RWPE2 (cell line): Measurements from ENCODE around the gene AIPL1.

Experiments
- ATAC-seq: fragments of 200-7000 bp; cut with Tn5 transposase; 3 replicates; pipeline ENCODE4 v1.9.1; 2021; ENCODE audit warnings: low read depth
- DNase-seq: peaks from one replicate; pipeline ENCODE4 v3.0.0-alpha.2; 2020; ENCODE audit warnings: low spot score
- H3K27ac ChIP-seq: fragments of 450-650 bp; 2 replicates; pipeline ENCODE4 v1.5.1; 2017; ENCODE audit warnings: mild to moderate bottlenecking; ENCODE audit not compliant: poor library complexity, severe bottlenecking
- H3K27me3 ChIP-seq: fragments of 250-450 bp; sonication (Bioruptor Pico); 2 replicates; pipeline ENCODE4 v1.5.1; 2021; ENCODE audit warnings: mild to moderate bottlenecking, moderate library complexity; ENCODE audit not compliant: insufficient read depth, poor library complexity, severe bottlenecking
- H3K36me3 ChIP-seq: fragments of 250-450 bp; sonication (Bioruptor Pico); 2 replicates; pipeline ENCODE4 v1.5.1; 2020; ENCODE audit warnings: low read depth, mild to moderate bottlenecking, moderate library complexity
- H3K4me1 ChIP-seq: fragments of 250-450 bp; sonication (Bioruptor Pico); 2 replicates; pipeline ENCODE4 v1.5.1; 2021; ENCODE audit warnings: mild to moderate bottlenecking, moderate library complexity; ENCODE audit not compliant: insufficient read depth, poor library complexity, severe bottlenecking
- H3K4me3 ChIP-seq: fragments of 250-450 bp; sonication (Bioruptor Pico); 2 replicates; pipeline ENCODE4 v1.5.1; 2021; ENCODE audit warnings: mild to moderate bottlenecking, moderate library complexity; ENCODE audit not compliant: severe bottlenecking
- H3K9me3 ChIP-seq: fragments of 250-450 bp; sonication (Bioruptor Pico); 2 replicates; pipeline ENCODE4 v1.5.1; 2021; ENCODE audit warnings: mild to moderate bottlenecking, moderate library complexity; ENCODE audit not compliant: severe bottlenecking
- TF ChIP-seq, protein P1 (sequence below): fragments of 450-650 bp; IDR thresholded peaks from one replicate; pipeline ENCODE4 v1.5.1; 2017; ENCODE audit warnings: mild to moderate bottlenecking, moderate library complexity; ENCODE audit not compliant: poor library complexity, severe bottlenecking

The AIPL1 gene

DNA sequence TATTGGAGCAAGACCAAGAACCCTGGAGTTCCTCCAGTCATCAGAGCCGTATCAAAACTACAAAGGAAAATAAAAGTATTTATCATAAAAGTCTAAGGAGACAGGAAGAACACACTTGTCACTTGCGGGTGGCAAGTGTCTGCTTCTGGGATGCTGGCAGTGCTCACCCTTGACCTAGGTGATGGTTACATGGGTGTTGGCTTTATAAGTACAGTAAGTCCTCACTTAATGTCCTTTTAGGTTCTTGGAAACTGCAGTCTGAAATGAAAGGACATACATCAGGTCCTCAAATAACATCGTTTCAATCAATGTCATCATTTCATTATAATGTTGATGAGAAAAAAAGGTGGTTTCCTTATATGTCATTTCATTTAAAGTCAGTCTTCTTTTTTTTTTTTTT is 3.0 kb upstream of the AIPL1 start:
- no peaks in the 10 kb centered on the region for H3K27me3 ChIP-seq
- ATAC-seq, result no peak
- H3K4me3 ChIP-seq, result no peak overlapping the region
- no peaks in the 10 kb centered on the region for H3K4me1 ChIP-seq
- DNase-seq, result no peak
- no peak overlapping the region for H3K27ac ChIP-seq
- TF ChIP-seq, protein P1, sequence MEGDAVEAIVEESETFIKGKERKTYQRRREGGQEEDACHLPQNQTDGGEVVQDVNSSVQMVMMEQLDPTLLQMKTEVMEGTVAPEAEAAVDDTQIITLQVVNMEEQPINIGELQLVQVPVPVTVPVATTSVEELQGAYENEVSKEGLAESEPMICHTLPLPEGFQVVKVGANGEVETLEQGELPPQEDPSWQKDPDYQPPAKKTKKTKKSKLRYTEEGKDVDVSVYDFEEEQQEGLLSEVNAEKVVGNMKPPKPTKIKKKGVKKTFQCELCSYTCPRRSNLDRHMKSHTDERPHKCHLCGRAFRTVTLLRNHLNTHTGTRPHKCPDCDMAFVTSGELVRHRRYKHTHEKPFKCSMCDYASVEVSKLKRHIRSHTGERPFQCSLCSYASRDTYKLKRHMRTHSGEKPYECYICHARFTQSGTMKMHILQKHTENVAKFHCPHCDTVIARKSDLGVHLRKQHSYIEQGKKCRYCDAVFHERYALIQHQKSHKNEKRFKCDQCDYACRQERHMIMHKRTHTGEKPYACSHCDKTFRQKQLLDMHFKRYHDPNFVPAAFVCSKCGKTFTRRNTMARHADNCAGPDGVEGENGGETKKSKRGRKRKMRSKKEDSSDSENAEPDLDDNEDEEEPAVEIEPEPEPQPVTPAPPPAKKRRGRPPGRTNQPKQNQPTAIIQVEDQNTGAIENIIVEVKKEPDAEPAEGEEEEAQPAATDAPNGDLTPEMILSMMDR, result no peak
- no peaks in the 10 kb centered on the region for H3K36me3 ChIP-seq
- H3K9me3 ChIP-seq, result no peaks in the 10 kb centered on the region

DNA sequence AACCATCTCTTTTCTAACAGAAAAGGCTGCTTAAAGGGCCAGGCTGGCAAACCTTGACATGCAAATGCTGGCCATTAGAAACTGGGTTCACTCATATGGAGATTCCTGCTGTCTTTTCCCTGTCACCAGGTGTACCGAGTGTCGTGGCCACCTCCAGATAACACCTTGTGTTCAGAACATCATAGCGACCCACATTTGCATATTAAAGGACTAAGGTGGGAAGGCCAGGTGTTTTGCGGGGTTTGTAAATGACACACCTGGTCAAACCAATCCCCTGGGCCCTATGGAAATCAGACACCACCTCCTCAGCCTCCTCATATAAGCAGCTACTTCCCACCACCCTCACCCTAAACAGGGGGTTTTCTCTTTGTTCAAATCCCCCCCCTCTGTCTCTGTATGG is 2.5 kb upstream of the AIPL1 start:
- no peaks in the 10 kb centered on the region for H3K9me3 ChIP-seq
- no peaks in the 10 kb centered on the region for H3K4me1 ChIP-seq
- H3K27me3 ChIP-seq, result no peaks in the 10 kb centered on the region
- TF ChIP-seq, protein P1, result no peak
- H3K36me3 ChIP-seq, result no peaks in the 10 kb centered on the region
- H3K4me3 ChIP-seq, result no peak overlapping the region
- DNase-seq (no peak), ATAC-seq (no peak)
- no peak overlapping the region for H3K27ac ChIP-seq

DNA sequence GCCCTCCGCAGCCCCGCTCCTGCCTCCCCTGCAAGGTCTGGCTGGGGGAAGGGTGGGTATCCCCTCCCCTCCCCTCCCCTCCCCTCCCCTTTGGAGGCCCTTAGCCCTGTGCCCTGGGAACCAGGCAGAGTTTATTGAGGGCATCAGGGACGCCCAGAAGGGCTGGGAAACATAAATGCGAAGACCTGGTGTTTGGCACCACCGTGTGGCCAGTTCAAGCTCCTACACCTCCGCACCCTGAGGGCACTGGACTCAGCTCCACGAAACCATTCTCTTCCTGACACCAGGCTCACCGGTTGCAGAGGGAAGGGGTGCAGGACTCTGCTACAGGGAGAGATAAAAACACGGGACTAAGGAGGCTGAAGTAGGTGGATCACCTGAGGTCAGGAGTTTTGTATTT is 1.0 kb upstream of the AIPL1 start:
- TF ChIP-seq, protein P1, result peak; percentile 77
- no peak for DNase-seq
- Histone ChIP-seq H3K36me3 (no peaks in the 10 kb centered on the region), H3K27me3 (no peaks in the 10 kb centered on the region), H3K9me3 (no peaks in the 10 kb centered on the region), H3K4me3 (no peak overlapping the region), H3K27ac (no peak overlapping the region), H3K4me1 (no peaks in the 10 kb centered on the region)
- ATAC-seq, result peak; percentile 93

DNA sequence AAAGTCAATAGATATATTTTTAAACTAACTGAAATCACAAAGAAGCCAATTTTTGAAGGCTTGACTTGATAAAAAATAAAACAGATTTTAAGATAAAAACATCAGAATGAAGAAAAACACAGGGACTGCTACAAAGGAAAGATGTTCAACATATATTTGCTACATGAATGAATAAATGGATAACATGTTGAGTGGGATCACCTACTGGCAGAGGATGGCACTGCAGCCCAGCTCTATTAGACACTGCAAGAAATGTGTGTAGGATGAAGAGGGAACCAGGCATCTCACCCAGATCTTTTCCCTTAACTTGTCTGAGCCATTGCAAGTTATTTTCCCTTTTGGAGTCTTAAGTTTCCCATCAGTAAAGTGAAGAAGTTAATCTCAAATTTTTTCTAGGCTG is 4.2 kb downstream of the AIPL1 start:
- Histone ChIP-seq H3K27ac (no peak overlapping the region), H3K4me1 (no peaks in the 10 kb centered on the region), H3K9me3 (no peaks in the 10 kb centered on the region), H3K36me3 (no peaks in the 10 kb centered on the region), H3K27me3 (no peaks in the 10 kb centered on the region), H3K4me3 (no peak overlapping the region)
- DNase-seq, result no peak
- no peak for ATAC-seq
- TF ChIP-seq, protein P1, result no peak

DNA sequence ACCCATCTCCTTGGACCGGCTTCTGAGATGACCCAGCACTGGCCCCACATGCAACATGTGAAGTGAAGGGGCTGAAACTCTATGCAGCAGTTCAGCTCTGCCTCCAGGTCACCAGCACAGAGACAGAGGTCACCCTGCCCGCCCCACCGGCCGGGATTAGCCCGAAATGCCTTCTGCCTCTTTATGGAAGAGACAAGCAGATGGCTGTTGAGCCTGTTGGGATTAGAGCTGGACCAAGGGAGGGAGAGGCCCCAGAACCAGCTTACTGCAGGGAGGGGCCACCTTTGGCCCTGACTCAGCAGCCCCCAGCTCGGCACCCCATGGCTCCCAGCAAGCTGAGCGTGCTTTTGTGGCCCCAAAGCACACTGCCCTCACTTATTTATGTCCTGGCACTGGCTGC is 5.7 kb downstream of the AIPL1 start:
- H3K9me3 ChIP-seq, result no peaks in the 10 kb centered on the region
- TF ChIP-seq, protein P1, result no peak
- no peaks in the 10 kb centered on the region for H3K36me3 ChIP-seq
- no peak for ATAC-seq
- H3K4me3 ChIP-seq, result no peak overlapping the region
- H3K27me3 ChIP-seq, result no peaks in the 10 kb centered on the region
- no peak overlapping the region for H3K27ac ChIP-seq
- no peaks in the 10 kb centered on the region for H3K4me1 ChIP-seq
- DNase-seq, result no peak
